GM23248 (cell line): ENCODE measurements around the gene ZC3H11A. TPM values are rescaled to one million over a fixed set of nuclear protein-coding genes. Genes with fewer than 3 reads are reported as not detected.

Experiments used
- DNase-seq: peaks from one replicate; pipeline ENCODE4 v3.0.0-alpha.2; 2015
- H2AFZ ChIP-seq: fragments of 200-600 bp; sonication (generic); 2 replicates; pipeline ENCODE4 v1.6.1; 2016; ENCODE audit warnings: antibody characterized with exemption
- H3F3A ChIP-seq: fragments of 200-600 bp; sonication (generic); 2 replicates; pipeline ENCODE4 v1.6.1; 2016; ENCODE audit warnings: mild to moderate bottlenecking, antibody characterized with exemption, mixed run types; ENCODE audit not compliant: insufficient read depth
- H3K27ac ChIP-seq: fragments of 200-600 bp; sonication (generic); 2 replicates; pipeline ENCODE4 v1.5.1; 2016; ENCODE audit warnings: mild to moderate bottlenecking
- H3K27me3 ChIP-seq: fragments of 200-600 bp; sonication (generic); replicated peaks from 2 replicates; pipeline ENCODE4 v1.6.1; 2016; ENCODE audit warnings: mild to moderate bottlenecking; ENCODE audit not compliant: insufficient read depth
- H3K36me3 ChIP-seq: fragments of 200-600 bp; sonication (generic); 2 replicates; pipeline ENCODE4 v1.6.1; 2016; ENCODE audit warnings: low read depth, mild to moderate bottlenecking
- H3K4me1 ChIP-seq: fragments of 200-600 bp; sonication (generic); 2 replicates; pipeline ENCODE4 v1.6.1; 2016; ENCODE audit warnings: mild to moderate bottlenecking; ENCODE audit not compliant: insufficient read depth
- H3K4me2 ChIP-seq: fragments of 200-600 bp; sonication (generic); one replicate; pipeline ENCODE4 v1.6.1; 2016; ENCODE audit warnings: mild to moderate bottlenecking; ENCODE audit not compliant: unreplicated experiment
- H3K4me3 ChIP-seq: fragments of 200-600 bp; sonication (generic); 2 replicates; pipeline ENCODE4 v1.5.1; 2016; ENCODE audit warnings: mild to moderate bottlenecking
- H3K79me2 ChIP-seq: fragments of 200-600 bp; sonication (generic); 2 replicates; pipeline ENCODE4 v1.6.1; 2016; ENCODE audit warnings: mild to moderate bottlenecking; ENCODE audit not compliant: insufficient read depth
- H3K9ac ChIP-seq: fragments of 200-600 bp; sonication (generic); 2 replicates; pipeline ENCODE4 v1.6.1; 2016; ENCODE audit warnings: mild to moderate bottlenecking
- H3K9me2 ChIP-seq: fragments of 200-600 bp; sonication (generic); 2 replicates; pipeline ENCODE4 v1.6.1; 2016; ENCODE audit warnings: mixed run types, mild to moderate bottlenecking, moderate library complexity; ENCODE audit not compliant: insufficient read depth
- H3K9me3 ChIP-seq: fragments of 200-600 bp; sonication (generic); one replicate; pipeline ENCODE4 v1.6.1; 2017; ENCODE audit warnings: low read depth
- H4K20me1 ChIP-seq: fragments of 200-600 bp; sonication (generic); 2 replicates; pipeline ENCODE4 v1.6.0; 2016; ENCODE audit not compliant: insufficient read depth
- EZH2 ChIP-seq: fragments of 200-600 bp; sonication (generic); IDR thresholded peaks from 2 replicates; pipeline ENCODE4 v1.6.1; 2018; ENCODE audit warnings: antibody characterized with exemption, mild to moderate bottlenecking; ENCODE audit not compliant: insufficient read depth, poor library complexity, severe bottlenecking
- EZH2phosphoT487 ChIP-seq: fragments of 200-600 bp; sonication (generic); IDR thresholded peaks from 2 replicates; pipeline ENCODE4 v1.6.1; 2018; ENCODE audit warnings: antibody characterized with exemption, moderate library complexity, mild to moderate bottlenecking, low read depth; ENCODE audit not compliant: insufficient read depth
- WGBS, 2 experiments: methylation state at CpG; one replicate each; pipeline ENCODE4 v1.1.6; 2015 to 2017; ENCODE audit warnings: low lambda C conversion rate in 2 of 2, low coverage in 1 of 2; ENCODE audit errors: missing lambda C conversion rate in 2 of 2; 5-methylcytosine and 5-hydroxymethylcytosine counted together
- in situ Hi-C: fragments of 300-500 bp; cut with MboI; formaldehyde crosslinking; loops from 2 replicates; pipeline ENCODE4 v1.15.0; 2020
- polyA plus RNA-seq: library from polyadenylated mRNA; unstranded; fragments of >200 nt; fragmentation: Nextera tagmentation; extraction: Ambion mirVana; gene quantifications from 2 replicates; pipeline ENCODE4 v1.2.1, GENCODE V29; 2016
- total RNA-seq: library from RNA; depleted of rRNA; stranded (reverse); fragments of >200 nt; shearing (Covaris generic); gene quantifications from 2 replicates; pipeline ENCODE4 v1.2.3, GENCODE V29; 2014

ZC3H11A gene
- total and polyA plus RNA-seq, 2 experiments from 2014 or later, result 35.9 to 81.6 TPM

DNA sequence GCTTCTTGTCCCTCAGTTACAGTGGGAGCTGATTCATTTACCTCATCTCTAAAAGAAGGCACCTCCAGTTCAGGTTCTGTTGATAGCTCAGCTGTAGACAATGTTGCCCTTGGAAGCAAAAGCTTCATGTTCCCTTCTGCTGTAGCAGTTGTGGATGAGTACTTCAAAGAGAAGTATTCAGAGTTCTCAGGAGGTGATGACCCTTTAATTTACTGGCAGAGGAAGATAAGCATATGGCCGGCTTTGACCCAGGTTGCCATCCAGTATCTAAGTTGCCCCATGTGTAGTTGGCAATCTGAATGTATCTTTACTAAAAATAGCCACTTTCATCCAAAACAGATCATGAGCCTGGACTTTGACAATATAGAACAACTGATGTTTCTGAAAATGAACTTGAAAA, 4.5 kb downstream of the ZC3H11A start:
- peaks cover 91% of the 10 kb centered on the region for H3K79me2 ChIP-seq
- peak overlapping the region; percentile 37 for H3K4me2 ChIP-seq
- H3K27me3 ChIP-seq, result no peaks in the 10 kb centered on the region
- H3K9me2 ChIP-seq, result no peaks in the 10 kb centered on the region
- 33 to 64% methylated on average over 1 of the region's 1 CpG for WGBS, 2 experiments
- H3K9me3 ChIP-seq, result no peaks in the 10 kb centered on the region
- H2AFZ ChIP-seq, result no peak overlapping the region
- H3K4me3 ChIP-seq, result peak overlapping the region; percentile 6; the same call in 1 of the 2 replicates
- peaks cover 27% of the 10 kb centered on the region for H3F3A ChIP-seq
- H3K27ac ChIP-seq, result peak overlapping the region; percentile 8; the same call in 1 of the 2 replicates
- in situ Hi-C loops, result no loop called here
- peaks cover 39% of the 10 kb centered on the region for H3K36me3 ChIP-seq
- H3K4me1 ChIP-seq, result peaks cover 53% of the 10 kb centered on the region
- TF ChIP-seq EZH2phosphoT487, result no peak
- H3K9ac ChIP-seq, result no peak overlapping the region
- DNase-seq, result no peak
- peaks cover 31% of the 10 kb centered on the region for H4K20me1 ChIP-seq

GRCh38 chr1:203805689-203806088, 10.3 kb downstream of the ZC3H11A start:
- TF ChIP-seq EZH2, result no peak
- no peak for TF ChIP-seq EZH2phosphoT487
- no peak for DNase-seq
- Histone ChIP-seq H3F3A (peaks cover 43% of the 10 kb centered on the region), H3K4me1 (peaks cover 31% of the 10 kb centered on the region), H3K9me2 (no peaks in the 10 kb centered on the region), H3K9ac (no peak overlapping the region), H4K20me1 (peaks cover 28% of the 10 kb centered on the region), H3K4me2 (no peak overlapping the region), H3K4me3 (no peak overlapping the region), H2AFZ (no peak overlapping the region), H3K27me3 (no peaks in the 10 kb centered on the region), H3K9me3 (no peaks in the 10 kb centered on the region), H3K36me3 (peaks cover 31% of the 10 kb centered on the region), H3K27ac (no peak overlapping the region), H3K79me2 (peaks cover 99% of the 10 kb centered on the region)
- 92 to 94% methylated on average over 7 of the region's 7 CpGs for WGBS, 2 experiments
- in situ Hi-C loops, result no loop called here

DNA sequence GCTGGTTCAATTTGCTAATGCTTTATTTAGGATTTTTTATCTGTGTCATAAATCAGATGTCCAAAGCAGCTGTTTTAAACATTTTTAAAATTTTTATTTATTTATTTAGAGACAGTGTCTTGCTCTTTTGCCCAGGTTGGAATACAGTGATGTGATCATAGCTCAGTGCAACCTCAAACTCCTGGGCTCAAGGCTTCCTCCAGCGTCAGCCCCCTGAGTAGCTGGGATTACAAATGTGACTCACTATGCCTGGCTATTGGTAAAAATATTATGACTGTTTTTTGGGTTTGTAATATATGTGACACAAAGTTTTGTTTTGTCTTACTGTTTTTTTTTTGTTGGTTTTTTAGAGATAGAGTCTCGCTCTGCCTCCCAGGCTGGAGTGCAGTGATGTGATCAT, 11.8 kb downstream of the ZC3H11A start:
- H3K36me3 ChIP-seq, result peaks cover 34% of the 10 kb centered on the region
- peak overlapping the region; percentile 79 for H3K27ac ChIP-seq
- no peak overlapping the region for H3K4me3 ChIP-seq
- peak overlapping the region; percentile 35 for H3K9ac ChIP-seq
- no peak overlapping the region for H3K4me2 ChIP-seq
- H2AFZ ChIP-seq, result no peak overlapping the region
- H4K20me1 ChIP-seq, result peaks cover 31% of the 10 kb centered on the region; the same call in 1 of the 2 replicates
- in situ Hi-C loops, result no loop called here
- H3F3A ChIP-seq, result peaks cover 43% of the 10 kb centered on the region
- no peaks in the 10 kb centered on the region for H3K9me3 ChIP-seq
- WGBS, 2 experiments, result 17 to 18% methylated on average over 2 of the region's 2 CpGs
- peaks cover 18% of the 10 kb centered on the region for H3K4me1 ChIP-seq
- no peak for TF ChIP-seq EZH2
- H3K79me2 ChIP-seq, result peaks cover 99% of the 10 kb centered on the region
- no peaks in the 10 kb centered on the region for H3K27me3 ChIP-seq
- no peaks in the 10 kb centered on the region for H3K9me2 ChIP-seq
- peak; percentile 90 for DNase-seq

GRCh38 chr1:203813581-203814341, 18.3 kb downstream of the ZC3H11A start:
- no peaks in the 10 kb centered on the region for H3K27me3 ChIP-seq
- H3K79me2 ChIP-seq, result peaks cover 100% of the 10 kb centered on the region
- H3F3A ChIP-seq, result peaks cover 8% of the 10 kb centered on the region; the same call in 1 of the 2 replicates
- in situ Hi-C loops, result no loop called here
- H3K4me3 ChIP-seq, result no peak overlapping the region
- TF ChIP-seq EZH2phosphoT487 (no peak), EZH2 (no peak)
- no peak overlapping the region for H3K9ac ChIP-seq
- H2AFZ ChIP-seq, result no peak overlapping the region
- H3K36me3 ChIP-seq, result peaks cover 64% of the 10 kb centered on the region
- H3K9me3 ChIP-seq, result no peaks in the 10 kb centered on the region
- H3K27ac ChIP-seq, result no peak overlapping the region
- H4K20me1 ChIP-seq, result peaks cover 17% of the 10 kb centered on the region
- 0 out of 2 replicates have a peak, but pooled peaks cover under 1% of the 10 kb centered on the region for H3K4me1 ChIP-seq
- peak; percentile 54 for DNase-seq
- H3K9me2 ChIP-seq, result no peaks in the 10 kb centered on the region
- 98 to 100% methylated on average over 2 of the region's 2 CpGs for WGBS, 2 experiments
- no peak overlapping the region for H3K4me2 ChIP-seq
